Mesothelial cell of epicardium (in vitro differentiated cells): ENCODE data around the gene PRPSAP1. TPM values are rescaled to one million over a fixed set of nuclear protein-coding genes. Genes with fewer than 3 reads are reported as not detected.

Experiments used
- DNase-seq, 2 experiments: peaks; one replicate each; pipeline ENCODE4 v3.0.0; 2021; ENCODE audit warnings: low spot score in 2 of 2; ENCODE audit not compliant: unreplicated experiment in 2 of 2
- H3K27ac Mint-ChIP-seq: 2 replicates; pipeline ENCODE4 v1.8.0; 2021; ENCODE audit warnings: mixed read lengths
- H3K27me3 Mint-ChIP-seq: 2 replicates; pipeline ENCODE4 v1.8.0; 2021; ENCODE audit warnings: low read depth, mixed read lengths
- H3K36me3 Mint-ChIP-seq: 2 replicates; pipeline ENCODE4 v1.8.0; 2021; ENCODE audit warnings: mixed read lengths
- H3K4me1 Mint-ChIP-seq: 2 replicates; pipeline ENCODE4 v1.8.0; 2021; ENCODE audit warnings: mixed read lengths
- H3K4me3 Mint-ChIP-seq: 2 replicates; pipeline ENCODE4 v1.8.0; 2021; ENCODE audit warnings: mild to moderate bottlenecking, moderate library complexity, mixed read lengths
- H3K9me3 Mint-ChIP-seq: 2 replicates; pipeline ENCODE4 v1.8.0; 2021; ENCODE audit warnings: mixed read lengths
- CTCF ChIP-seq: fragments of 200-600 bp; sonication (generic); IDR thresholded peaks from one replicate; pipeline ENCODE4 v1.5.0; 2021; ENCODE audit warnings: antibody characterized with exemption; ENCODE audit not compliant: unreplicated experiment
- total RNA-seq: library from RNA; stranded (reverse); gene quantifications from 3 replicates; pipeline ENCODE4 v1.2.1, GENCODE V29; 2021

PRPSAP1 gene
- total RNA-seq, 1 donor from 2014 or later = 51.3 TPM

- no peak for DNase-seq
- peaks cover 3% of the 10 kb centered on the region for H3K9me3 Mint-ChIP-seq
- no peak overlapping the region for H3K4me3 Mint-ChIP-seq
- no peaks in the 10 kb centered on the region for H3K36me3 Mint-ChIP-seq
- no peak for TF ChIP-seq CTCF
- peaks cover 15% of the 10 kb centered on the region for H3K4me1 Mint-ChIP-seq
- H3K27me3 Mint-ChIP-seq = peaks cover 13% of the 10 kb centered on the region
- H3K27ac Mint-ChIP-seq = no peak overlapping the region
These were observed 26.1 kb upstream of the PRPSAP1 start for GRCh38 chr17:76379646-76380376.

- Mint-ChIP-seq H3K4me3 (no peak overlapping the region), H3K27ac (no peak overlapping the region), H3K36me3 (no peaks in the 10 kb centered on the region), H3K4me1 (peaks cover 15% of the 10 kb centered on the region), H3K27me3 (peaks cover 13% of the 10 kb centered on the region), H3K9me3 (peaks cover 3% of the 10 kb centered on the region)
- TF ChIP-seq CTCF = no peak
- no peak for DNase-seq
These were observed 25.5 kb upstream of the PRPSAP1 start for GRCh38 chr17:76379275-76379641.

- Mint-ChIP-seq H3K36me3 (no peaks in the 10 kb centered on the region), H3K27ac (no peak overlapping the region), H3K4me1 (peaks cover 14% of the 10 kb centered on the region), H3K4me3 (no peak overlapping the region), H3K27me3 (peaks cover 11% of the 10 kb centered on the region), H3K9me3 (peaks cover 3% of the 10 kb centered on the region)
- no peak for DNase-seq
- no peak for TF ChIP-seq CTCF
These were observed 25.0 kb upstream of the PRPSAP1 start for GRCh38 chr17:76378548-76379274.

- Mint-ChIP-seq H3K36me3 (no peaks in the 10 kb centered on the region), H3K4me1 (peaks cover 7% of the 10 kb centered on the region), H3K4me3 (no peak overlapping the region), H3K27me3 (peaks cover 2% of the 10 kb centered on the region), H3K27ac (no peak overlapping the region), H3K9me3 (peaks cover 3% of the 10 kb centered on the region)
- no peak for TF ChIP-seq CTCF
- no peak for DNase-seq
These were observed 22.8 kb upstream of the PRPSAP1 start for GRCh38 chr17:76376318-76377133.

GRCh38 chr17:76371656-76372628 lies 18.2 kb upstream of the PRPSAP1 start:
- Mint-ChIP-seq H3K27ac (no peak overlapping the region), H3K4me3 (no peak overlapping the region), H3K4me1 (peaks cover 21% of the 10 kb centered on the region), H3K27me3 (no peaks in the 10 kb centered on the region), H3K9me3 (no peaks in the 10 kb centered on the region), H3K36me3 (no peaks in the 10 kb centered on the region)
- TF ChIP-seq CTCF = no peak
- DNase-seq = no peak
